ENCODE measurements around the gene TOM1. TPM values are rescaled to one million over a fixed set of nuclear protein-coding genes. Genes with fewer than 3 reads are reported as not detected.

Gene TOM1
- total RNA-seq, 1 experiment from 2014 or later = 49.1 TPM

DNA sequence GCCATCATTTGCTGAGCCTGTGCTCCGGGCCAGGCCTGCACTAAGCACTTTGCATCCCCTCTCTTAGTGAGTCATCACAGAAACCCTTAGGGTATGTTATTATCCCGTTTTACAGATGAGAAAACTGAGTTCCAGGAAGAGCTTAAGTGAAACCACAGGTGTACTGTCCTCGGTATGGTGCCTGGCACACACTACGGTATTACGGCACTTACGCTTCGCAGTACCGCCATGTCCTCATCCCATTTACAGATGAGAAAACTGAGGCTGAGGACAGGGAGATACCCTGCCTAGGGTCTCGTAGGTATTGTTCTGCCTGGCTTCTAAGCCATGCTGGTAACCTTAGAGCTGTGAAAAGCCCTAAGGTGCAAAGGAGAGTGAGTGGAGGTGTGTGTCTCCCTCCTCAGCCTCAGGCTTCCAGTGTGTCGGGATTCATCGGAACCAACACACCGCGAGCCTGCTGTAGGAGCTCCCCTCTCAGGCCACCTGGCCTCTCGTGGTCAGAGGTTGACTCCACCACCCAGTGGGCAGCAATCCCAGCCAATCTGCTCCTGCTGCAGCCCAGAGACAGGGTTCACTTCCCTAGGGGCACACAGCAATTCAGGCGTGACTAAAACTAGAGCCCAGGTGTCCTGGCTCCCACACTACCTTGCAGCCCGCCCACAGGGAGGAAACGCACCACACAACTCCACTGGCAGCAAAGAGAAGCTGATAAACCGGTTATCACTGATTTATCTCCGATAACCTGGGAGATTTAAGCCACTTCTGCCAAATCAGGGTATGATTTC, 41.6 kb downstream of the TOM1 start:
- Mint-ChIP-seq H3K9me3 (ENCODE audit: low read depth, unreplicated experiment) (no peaks in the 10 kb centered on the region), H3K27ac (ENCODE audit: unreplicated experiment) (no peak overlapping the region), H3K27me3 (ENCODE audit: unreplicated experiment) (no peaks in the 10 kb centered on the region), H3K4me3 (ENCODE audit: low read depth, unreplicated experiment) (no peak overlapping the region), H3K36me3 (ENCODE audit: insufficient read depth, unreplicated experiment) (peaks cover 32% of the 10 kb centered on the region), H3K4me1 (ENCODE audit: low read depth, unreplicated experiment) (no peaks in the 10 kb centered on the region)
- CTCF ChIA-PET = interaction anchor here (0.8 kb wide), 1 partner anchor 13 kb away, joined by 3 read pairs; no protein-coding TSS in a partner anchor
- no peak for DNase-seq
- BruUV-seq (replicated peaks) = no TSS peak
- TF ChIP-seq, protein P1, sequence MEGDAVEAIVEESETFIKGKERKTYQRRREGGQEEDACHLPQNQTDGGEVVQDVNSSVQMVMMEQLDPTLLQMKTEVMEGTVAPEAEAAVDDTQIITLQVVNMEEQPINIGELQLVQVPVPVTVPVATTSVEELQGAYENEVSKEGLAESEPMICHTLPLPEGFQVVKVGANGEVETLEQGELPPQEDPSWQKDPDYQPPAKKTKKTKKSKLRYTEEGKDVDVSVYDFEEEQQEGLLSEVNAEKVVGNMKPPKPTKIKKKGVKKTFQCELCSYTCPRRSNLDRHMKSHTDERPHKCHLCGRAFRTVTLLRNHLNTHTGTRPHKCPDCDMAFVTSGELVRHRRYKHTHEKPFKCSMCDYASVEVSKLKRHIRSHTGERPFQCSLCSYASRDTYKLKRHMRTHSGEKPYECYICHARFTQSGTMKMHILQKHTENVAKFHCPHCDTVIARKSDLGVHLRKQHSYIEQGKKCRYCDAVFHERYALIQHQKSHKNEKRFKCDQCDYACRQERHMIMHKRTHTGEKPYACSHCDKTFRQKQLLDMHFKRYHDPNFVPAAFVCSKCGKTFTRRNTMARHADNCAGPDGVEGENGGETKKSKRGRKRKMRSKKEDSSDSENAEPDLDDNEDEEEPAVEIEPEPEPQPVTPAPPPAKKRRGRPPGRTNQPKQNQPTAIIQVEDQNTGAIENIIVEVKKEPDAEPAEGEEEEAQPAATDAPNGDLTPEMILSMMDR (IDR thresholded peaks at IDR 0.05; ENCODE audit: unreplicated experiment) = no peak
- intact Hi-C loops (cut with micrococcal nuclease; ENCODE audit: unreplicated experiment) = no loop called here

DNA sequence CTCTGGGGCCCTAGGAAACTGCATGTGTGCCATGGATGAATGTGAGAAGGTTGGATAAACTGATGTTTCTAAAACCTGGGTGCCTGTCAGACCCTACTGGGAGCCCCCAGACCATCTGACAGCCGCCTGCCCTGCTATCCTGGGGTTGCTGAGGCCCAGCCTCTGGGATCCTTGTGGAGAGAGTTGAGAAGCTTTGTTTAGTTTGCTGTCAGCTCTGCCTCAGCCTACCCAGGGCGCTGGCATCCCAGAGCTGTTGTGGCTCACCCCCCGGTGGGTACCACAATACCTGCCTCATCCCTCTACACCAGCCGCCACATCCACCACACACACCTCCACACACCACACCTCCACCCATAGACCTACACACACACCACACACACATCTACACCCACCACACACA, 42.7 kb downstream of the TOM1 start:
- Mint-ChIP-seq H3K36me3 (ENCODE audit: insufficient read depth, unreplicated experiment) (peaks cover 40% of the 10 kb centered on the region), H3K4me1 (ENCODE audit: low read depth, unreplicated experiment) (no peaks in the 10 kb centered on the region), H3K27ac (ENCODE audit: unreplicated experiment) (no peak overlapping the region), H3K27me3 (ENCODE audit: unreplicated experiment) (no peaks in the 10 kb centered on the region), H3K4me3 (ENCODE audit: low read depth, unreplicated experiment) (no peak overlapping the region), H3K9me3 (ENCODE audit: low read depth, unreplicated experiment) (no peaks in the 10 kb centered on the region)
- TF ChIP-seq, protein P1 (IDR thresholded peaks at IDR 0.05; ENCODE audit: unreplicated experiment) = no peak
- no TSS peak for BruUV-seq (replicated peaks)
- CTCF ChIA-PET = no interaction called here
- intact Hi-C loops (cut with micrococcal nuclease; ENCODE audit: unreplicated experiment) = no loop called here
- DNase-seq = no peak

DNA sequence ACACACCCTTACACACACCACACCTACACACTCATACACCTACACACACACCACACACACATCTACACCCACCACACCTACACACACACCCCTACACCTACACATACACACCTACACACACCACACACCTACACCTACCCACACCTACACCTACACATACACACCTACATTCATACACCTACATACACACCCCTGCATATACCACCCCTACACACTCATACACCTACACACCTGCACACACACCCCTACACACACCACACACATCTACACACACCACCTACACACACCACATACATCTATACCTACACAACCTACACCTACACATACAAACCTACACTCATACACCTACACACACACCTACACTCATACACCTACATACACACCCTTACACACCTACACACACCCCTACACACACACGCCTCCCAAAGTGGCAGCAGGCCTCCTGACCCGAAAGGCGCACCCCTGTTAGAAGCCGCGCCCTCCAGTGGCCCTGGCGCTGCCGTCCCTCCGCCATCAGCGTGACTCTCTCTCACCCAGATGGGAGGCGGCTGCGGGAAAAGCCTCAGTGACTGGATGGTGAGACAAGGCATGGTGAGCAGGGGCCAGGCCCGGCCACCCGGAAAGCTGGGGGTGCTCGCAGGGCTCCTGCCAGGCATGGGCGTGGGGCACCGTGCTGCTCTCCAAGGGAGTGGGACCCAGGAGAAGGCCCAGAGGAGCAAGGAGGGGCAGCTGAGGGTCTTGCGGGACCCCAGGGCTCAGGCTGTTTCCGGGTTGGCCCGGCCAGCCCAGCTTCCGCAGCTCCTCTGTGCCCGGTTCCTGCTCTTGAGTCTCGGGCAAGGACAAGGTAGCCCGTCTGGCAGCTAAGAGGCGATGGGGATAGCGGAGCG, 44.2 kb downstream of the TOM1 start:
- Mint-ChIP-seq H3K36me3 (ENCODE audit: insufficient read depth, unreplicated experiment) (peaks cover 43% of the 10 kb centered on the region), H3K27ac (ENCODE audit: unreplicated experiment) (no peak overlapping the region), H3K9me3 (ENCODE audit: low read depth, unreplicated experiment) (no peaks in the 10 kb centered on the region), H3K27me3 (ENCODE audit: unreplicated experiment) (no peaks in the 10 kb centered on the region), H3K4me1 (ENCODE audit: low read depth, unreplicated experiment) (no peaks in the 10 kb centered on the region), H3K4me3 (ENCODE audit: low read depth, unreplicated experiment) (no peak overlapping the region)
- CTCF ChIA-PET = interaction anchor here (0.6 kb wide), 1 partner anchor 13 kb away, joined by 3 read pairs; no protein-coding TSS in a partner anchor
- DNase-seq = no peak
- intact Hi-C loops (cut with micrococcal nuclease; ENCODE audit: unreplicated experiment) = no loop called here
- no TSS peak for BruUV-seq (replicated peaks)
- TF ChIP-seq, protein P1 (IDR thresholded peaks at IDR 0.05; ENCODE audit: unreplicated experiment) = no peak

DNA sequence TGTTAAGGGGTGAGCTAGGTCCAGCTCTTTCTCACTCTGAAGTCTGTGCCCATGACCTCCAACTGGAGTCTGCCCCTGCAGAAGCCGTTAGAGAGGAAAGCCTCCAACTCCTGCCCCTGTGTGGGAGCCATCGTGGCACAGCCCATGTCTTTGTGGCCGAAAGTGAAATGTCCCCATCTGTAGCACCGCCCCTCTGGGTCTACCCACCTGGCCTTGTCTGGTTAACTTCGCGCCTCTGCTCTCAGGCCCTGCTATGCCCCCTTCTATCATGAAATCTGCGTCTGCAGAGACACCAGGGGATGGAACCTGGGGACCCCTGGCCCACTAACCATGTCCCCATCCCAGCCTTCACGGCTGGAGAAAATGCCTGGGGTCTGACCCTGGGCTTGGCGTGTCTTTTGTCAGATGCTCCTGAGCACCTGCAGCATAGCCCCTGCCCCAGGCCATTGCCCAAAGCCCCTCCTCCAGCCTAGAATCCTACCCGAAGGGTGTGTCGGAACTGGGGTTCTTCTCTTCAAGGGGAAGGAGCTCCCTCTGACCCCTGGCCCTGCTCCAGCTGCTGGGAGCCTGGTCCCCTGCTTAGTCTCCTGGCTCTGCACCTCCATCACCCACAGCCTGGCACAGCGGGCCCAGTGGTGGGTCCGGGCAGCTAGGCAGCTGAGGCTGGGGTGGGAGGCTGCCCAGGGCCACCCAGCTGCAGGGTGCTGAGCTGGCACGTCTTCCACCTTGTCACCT, 45.4 kb downstream of the TOM1 start:
- Mint-ChIP-seq H3K36me3 (ENCODE audit: insufficient read depth, unreplicated experiment) (peaks cover 39% of the 10 kb centered on the region), H3K27me3 (ENCODE audit: unreplicated experiment) (no peaks in the 10 kb centered on the region), H3K9me3 (ENCODE audit: low read depth, unreplicated experiment) (no peaks in the 10 kb centered on the region), H3K4me3 (ENCODE audit: low read depth, unreplicated experiment) (no peak overlapping the region), H3K4me1 (ENCODE audit: low read depth, unreplicated experiment) (peaks cover under 1% of the 10 kb centered on the region), H3K27ac (ENCODE audit: unreplicated experiment) (no peak overlapping the region)
- no TSS peak for BruUV-seq (replicated peaks)
- DNase-seq = no peak
- intact Hi-C loops (cut with micrococcal nuclease; ENCODE audit: unreplicated experiment) = no loop called here
- CTCF ChIA-PET = no interaction called here
- TF ChIP-seq, protein P1 (IDR thresholded peaks at IDR 0.05; ENCODE audit: unreplicated experiment) = no peak

Data from Calu3 (cell line).